HCT116 (cell line): Measurements from ENCODE around the gene ZHX3. TPM values are rescaled to one million over a fixed set of nuclear protein-coding genes. Genes with fewer than 3 reads are reported as not detected.

Experiments used
- ATAC-seq: fragments of 200-7000 bp; cut with Tn5 transposase; 2 replicates; pipeline ENCODE4 v1.9.1; 2020; ENCODE audit warnings: mild to moderate bottlenecking, moderate library complexity
- BruUV-seq: library from RNA; stranded (reverse); fragments of 400-500 nt; replicated peaks from 2 replicates; lab custom pipeline; 2021; lab: Mats Ljungman, UMichigan
- CTCF ChIA-PET: fragments of 300-600 bp; sonication (Branson Sonifier 250); formaldehyde crosslinking; loops from one replicate; lab custom pipeline; 2021; ENCODE audit warnings: antibody characterized with exemption; lab: Charles Lee
- POLR2A ChIA-PET: fragments of 300-600, 350-600 bp; sonication (Branson Sonifier 250); formaldehyde crosslinking; loops from one replicate; lab custom pipeline; 2021; ENCODE audit warnings: antibody characterized with exemption; lab: Charles Lee
- RAD21 ChIA-PET, 2 experiments: fragments of 300-600 bp; sonication (Branson Sonifier 250); formaldehyde crosslinking; loops; one replicate each; lab custom pipeline; 2023; ENCODE audit warnings: low total read pairs in 2 of 2; ENCODE audit not compliant: uncharacterized antibody in 2 of 2, unreplicated experiment in 2 of 2, low non-redundant PET in 1 of 2; lab: Charles Lee
- DNase-seq: peaks from one replicate; pipeline ENCODE4 v3.0.0-alpha.2; 2010; ENCODE audit warnings: low read depth, low spot score
- H2AFZ ChIP-seq: fragments of 200-600 bp; shearing (Covaris generic), sonication (generic); 2 replicates; pipeline ENCODE4 v1.6.1; 2017; ENCODE audit warnings: low read depth, mixed run types, mixed read lengths, antibody characterized with exemption, low read length; ENCODE audit not compliant: poor library complexity, severe bottlenecking
- H3K27ac ChIP-seq: 2 replicates; pipeline ENCODE4 v1.5.1; 2012; ENCODE audit warnings: low read depth, low read length
- H3K27me3 ChIP-seq: fragments of 200-600 bp; sonication (generic); 2 replicates; pipeline ENCODE4 v1.6.1; 2016; ENCODE audit warnings: mixed run types, low read length, mixed read lengths; ENCODE audit not compliant: insufficient read depth
- H3K36me3 ChIP-seq, 2 experiments: fragments of 200-500 bp in 1 of 2; fragments of 200-600 bp in 1 of 2; sonication (Bioruptor generic) in 1 of 2; sonication (generic) in 1 of 2; 2 replicates each; pipeline versions ENCODE4 v1.5.1 to v1.6.1; 2014 to 2016; ENCODE audit warnings: low read length in 2 of 2, inconsistent platforms in 1 of 2, mixed read lengths in 1 of 2, mixed run types in 1 of 2; ENCODE audit not compliant: insufficient read depth in 2 of 2, control insufficient read depth in 1 of 2
- H3K4me1 ChIP-seq, 2 experiments: fragments of 200-600 bp in 1 of 2; sonication (generic) in 1 of 2; 2 replicates each; pipeline versions ENCODE4 v1.5.1 to v1.6.1; 2012 to 2017; ENCODE audit warnings: low read length in 2 of 2, inconsistent platforms in 1 of 2, mild to moderate bottlenecking in 1 of 2, mixed read lengths in 1 of 2, mixed run types in 1 of 2, moderate library complexity in 1 of 2; ENCODE audit not compliant: insufficient read depth in 2 of 2, control insufficient read depth in 1 of 2
- H3K4me2 ChIP-seq: fragments of 200-600 bp; sonication (generic); 2 replicates; pipeline ENCODE4 v1.6.1; 2017; ENCODE audit warnings: mixed run types, low read length, mixed read lengths
- H3K4me3 ChIP-seq, 2 experiments: fragments of 200-600 bp in 1 of 2; sonication (generic) in 1 of 2; replicated peaks in 1 of 2; 2 replicates each; pipeline ENCODE4 v1.5.1; 2011 to 2016; ENCODE audit warnings: low read length in 2 of 2, control low read depth in 1 of 2, low read depth in 1 of 2, mild to moderate bottlenecking in 1 of 2, mixed read lengths in 1 of 2, mixed run types in 1 of 2
- H3K79me2 ChIP-seq: fragments of 200-600 bp; sonication (generic); 2 replicates; pipeline ENCODE4 v1.6.1; 2017; ENCODE audit warnings: mild to moderate bottlenecking, mixed run types, low read length, moderate library complexity, mixed read lengths; ENCODE audit not compliant: insufficient read depth
- H3K9ac ChIP-seq: fragments of 200-600 bp; sonication (generic); 2 replicates; pipeline ENCODE4 v1.6.1; 2016; ENCODE audit warnings: low read length, mixed read lengths
- H3K9me2 ChIP-seq: fragments of 200-600 bp; sonication (generic), shearing (Covaris generic); 2 replicates; pipeline ENCODE4 v1.6.1; 2017; ENCODE audit warnings: mixed run types, mild to moderate bottlenecking, moderate library complexity; ENCODE audit not compliant: insufficient read depth
- H3K9me3 ChIP-seq, 2 experiments: fragments of 200-500 bp in 1 of 2; fragments of 200-600 bp in 1 of 2; sonication (Bioruptor generic) in 1 of 2; sonication (generic) in 1 of 2; 2 replicates each; pipeline ENCODE4 v1.6.1; 2014 to 2017; ENCODE audit warnings: low read length in 2 of 2, mixed read lengths in 2 of 2, inconsistent platforms in 1 of 2, low read depth in 1 of 2, mild to moderate bottlenecking in 1 of 2, mixed run types in 1 of 2, moderate library complexity in 1 of 2; ENCODE audit not compliant: control insufficient read depth in 1 of 2, insufficient read depth in 1 of 2
- H4K20me1 ChIP-seq: fragments of 200-600 bp; sonication (generic), shearing (Covaris generic); 2 replicates; pipeline ENCODE4 v1.6.1; 2017; ENCODE audit warnings: mixed run types, mild to moderate bottlenecking, moderate library complexity; ENCODE audit not compliant: insufficient read depth
- EZH2 ChIP-seq: fragments of 200-600 bp; sonication (generic); IDR thresholded peaks from 2 replicates; pipeline ENCODE4 v1.6.1; 2017; ENCODE audit warnings: antibody characterized with exemption, mixed run types
- POLR2A ChIP-seq: IDR thresholded peaks from 2 replicates; pipeline ENCODE4 v1.7.0; 2011; ENCODE audit warnings: borderline replicate concordance; ENCODE audit not compliant: insufficient read depth, insufficient read length; ENCODE audit errors: extremely low read depth
- POLR2AphosphoS5 ChIP-seq: IDR thresholded peaks from 2 replicates; pipeline ENCODE4 v1.6.1; 2011; ENCODE audit warnings: mild to moderate bottlenecking, low read depth, low read length, moderate library complexity
- RAD21 ChIP-seq: IDR thresholded peaks from 2 replicates; pipeline ENCODE4 v1.6.1; 2012; ENCODE audit warnings: low read depth, mild to moderate bottlenecking
- REST ChIP-seq: IDR thresholded peaks from 2 replicates; pipeline ENCODE4 v1.6.1; 2012; ENCODE audit warnings: low read depth
- SIN3A ChIP-seq: IDR thresholded peaks from 2 replicates; pipeline ENCODE4 v1.6.1; 2012; ENCODE audit warnings: low read depth
- SP1 ChIP-seq: IDR thresholded peaks from 2 replicates; pipeline ENCODE4 v1.6.1; 2012; ENCODE audit warnings: low read depth
- ZFX ChIP-seq: fragments of 450-650 bp; IDR thresholded peaks from 2 replicates; pipeline ENCODE4 v1.6.1; 2017
- ZNF274 ChIP-seq: fragments of 200-500 bp; sonication (Bioruptor generic); IDR thresholded peaks from 2 replicates; pipeline ENCODE4 v1.6.1; 2014; ENCODE audit warnings: mild to moderate bottlenecking, low read depth, low read length, inconsistent platforms
- intact Hi-C: fragments of 100-400 bp; cut with micrococcal nuclease; formaldehyde crosslinking; loops from 2 replicates; pipeline ENCODE4 v1.10.0; 2022
- total RNA-seq: library from RNA; stranded (reverse); gene quantifications from one replicate; pipeline ENCODE4 v1.2.1, GENCODE V29; 2021; ENCODE audit not compliant: unreplicated experiment
- TF ChIP-seq, protein P1 (sequence below), 3 experiments: fragments of 200-600 bp in 1 of 3; sonication (generic) in 1 of 3; IDR thresholded peaks in 2 of 3; conservative IDR thresholded peaks in 1 of 3; 2 replicates each; pipeline ENCODE4 v1.5.1; 2012 to 2017; ENCODE audit warnings: low read depth in 2 of 3, low read length in 2 of 3, antibody characterized with exemption in 1 of 3, borderline replicate concordance in 1 of 3, control low read depth in 1 of 3, mild to moderate bottlenecking in 1 of 3, mixed read lengths in 1 of 3, mixed run types in 1 of 3, moderate library complexity in 1 of 3; ENCODE audit not compliant: insufficient read depth in 1 of 3
- TF ChIP-seq, protein P2 (sequence below): IDR thresholded peaks from 2 replicates; pipeline ENCODE4 v1.6.1; 2011; ENCODE audit warnings: mild to moderate bottlenecking, low read length, moderate library complexity; ENCODE audit not compliant: insufficient replicate concordance; ENCODE audit errors: extremely low read depth

ZHX3 gene
- total RNA-seq, 1 experiment from 2014 or later = 13.3 TPM

- intact Hi-C loops = no loop called here
- H3K36me3 ChIP-seq = 0 out of 4 replicates have a peak, but pooled peaks cover 0 to 3% of the 10 kb centered on the region in 2 experiments
- H4K20me1 ChIP-seq = no peaks in the 10 kb centered on the region
- ChIA-PET RAD21 (no interaction called here), CTCF (interaction anchor here (0.6 kb wide), 1 partner anchor 182 kb away, joined by 3 read pairs; no protein-coding TSS in a partner anchor), POLR2A (no interaction called here)
- H3K79me2 ChIP-seq = no peaks in the 10 kb centered on the region
- no peaks in the 10 kb centered on the region for H3K9me2 ChIP-seq
- H3K27me3 ChIP-seq = no peaks in the 10 kb centered on the region
- H3K4me3 ChIP-seq = no peak overlapping the region
- no peaks in the 10 kb centered on the region for H3K4me1 ChIP-seq
- ATAC-seq = no peak
- no peak for DNase-seq
- no peaks in the 10 kb centered on the region for H3K9me3 ChIP-seq
- no peak overlapping the region for H3K9ac ChIP-seq
- no peak for TF ChIP-seq ZNF274
- TF ChIP-seq, protein P1, sequence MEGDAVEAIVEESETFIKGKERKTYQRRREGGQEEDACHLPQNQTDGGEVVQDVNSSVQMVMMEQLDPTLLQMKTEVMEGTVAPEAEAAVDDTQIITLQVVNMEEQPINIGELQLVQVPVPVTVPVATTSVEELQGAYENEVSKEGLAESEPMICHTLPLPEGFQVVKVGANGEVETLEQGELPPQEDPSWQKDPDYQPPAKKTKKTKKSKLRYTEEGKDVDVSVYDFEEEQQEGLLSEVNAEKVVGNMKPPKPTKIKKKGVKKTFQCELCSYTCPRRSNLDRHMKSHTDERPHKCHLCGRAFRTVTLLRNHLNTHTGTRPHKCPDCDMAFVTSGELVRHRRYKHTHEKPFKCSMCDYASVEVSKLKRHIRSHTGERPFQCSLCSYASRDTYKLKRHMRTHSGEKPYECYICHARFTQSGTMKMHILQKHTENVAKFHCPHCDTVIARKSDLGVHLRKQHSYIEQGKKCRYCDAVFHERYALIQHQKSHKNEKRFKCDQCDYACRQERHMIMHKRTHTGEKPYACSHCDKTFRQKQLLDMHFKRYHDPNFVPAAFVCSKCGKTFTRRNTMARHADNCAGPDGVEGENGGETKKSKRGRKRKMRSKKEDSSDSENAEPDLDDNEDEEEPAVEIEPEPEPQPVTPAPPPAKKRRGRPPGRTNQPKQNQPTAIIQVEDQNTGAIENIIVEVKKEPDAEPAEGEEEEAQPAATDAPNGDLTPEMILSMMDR (IDR thresholded peaks at IDR 0.05 in 2 of 3, conservative IDR thresholded peaks at IDR 0.05 in 1 of 3; ENCODE audit: borderline replicate concordance in 1 of 3, insufficient read depth in 1 of 3, low read depth in 2 of 3, low read length in 2 of 3) = no peak
- TF ChIP-seq RAD21 = no peak
- no peak for TF ChIP-seq REST
- no peak for TF ChIP-seq SIN3A
- no peak for TF ChIP-seq ZFX
- no peak for TF ChIP-seq POLR2AphosphoS5
- TF ChIP-seq, protein P2, sequence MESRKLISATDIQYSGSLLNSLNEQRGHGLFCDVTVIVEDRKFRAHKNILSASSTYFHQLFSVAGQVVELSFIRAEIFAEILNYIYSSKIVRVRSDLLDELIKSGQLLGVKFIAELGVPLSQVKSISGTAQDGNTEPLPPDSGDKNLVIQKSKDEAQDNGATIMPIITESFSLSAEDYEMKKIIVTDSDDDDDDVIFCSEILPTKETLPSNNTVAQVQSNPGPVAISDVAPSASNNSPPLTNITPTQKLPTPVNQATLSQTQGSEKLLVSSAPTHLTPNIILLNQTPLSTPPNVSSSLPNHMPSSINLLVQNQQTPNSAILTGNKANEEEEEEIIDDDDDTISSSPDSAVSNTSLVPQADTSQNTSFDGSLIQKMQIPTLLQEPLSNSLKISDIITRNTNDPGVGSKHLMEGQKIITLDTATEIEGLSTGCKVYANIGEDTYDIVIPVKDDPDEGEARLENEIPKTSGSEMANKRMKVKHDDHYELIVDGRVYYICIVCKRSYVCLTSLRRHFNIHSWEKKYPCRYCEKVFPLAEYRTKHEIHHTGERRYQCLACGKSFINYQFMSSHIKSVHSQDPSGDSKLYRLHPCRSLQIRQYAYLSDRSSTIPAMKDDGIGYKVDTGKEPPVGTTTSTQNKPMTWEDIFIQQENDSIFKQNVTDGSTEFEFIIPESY = no peak
- TF ChIP-seq EZH2 = no peak
- no peak for TF ChIP-seq SP1
- no peak for TF ChIP-seq POLR2A
- H3K4me2 ChIP-seq = no peak overlapping the region
- H2AFZ ChIP-seq = no peak overlapping the region
- no TSS peak for BruUV-seq
- H3K27ac ChIP-seq = no peak overlapping the region
Observed at GRCh38 chr20:41358230-41358629, 40.7 kb upstream of the ZHX3 start.
